HG03469 (cell line): Measurements from ENCODE around the gene ARSD.
A peak's percentile ranks its signal among the peaks of the same experiment; 100 is the strongest.
"Not testable (repeated sequence)": the region's sequence is repeated elsewhere in the genome, so short reads cannot be mapped to it uniquely, and the experiment has no call there.

Experiments used
- ATAC-seq: cut with Tn5 transposase; IDR thresholded peaks from one replicate; pipeline ENCODE4 v1.9.1; 2021; ENCODE audit warnings: mild to moderate bottlenecking, moderate library complexity, moderate number of reproducible peaks; ENCODE audit not compliant: unreplicated experiment

ARSD gene

GRCh38 chrX:2897690-2898623 lies 31.2 kb downstream of the ARSD start:
- ATAC-seq, result peak; percentile 34

DNA sequence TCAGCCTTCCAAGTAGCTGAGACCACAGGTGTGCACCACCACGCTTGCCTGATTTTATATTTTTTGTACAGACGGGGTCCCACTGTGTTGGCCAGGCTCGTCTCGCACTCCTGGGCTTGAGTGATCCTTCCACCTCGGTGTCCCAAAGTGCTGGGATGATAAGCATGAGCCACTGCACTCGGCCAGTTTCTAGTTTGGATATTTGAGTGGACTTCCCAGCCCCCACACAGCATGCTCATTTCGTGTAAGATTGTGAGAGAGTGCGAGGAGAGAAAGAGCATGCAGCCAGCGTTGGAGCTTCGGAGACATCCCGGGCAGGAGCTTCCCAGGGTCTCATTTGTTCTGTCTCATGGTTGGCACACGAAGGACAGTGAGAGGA lies 31.8 kb downstream of the ARSD start:
- ATAC-seq, result no peak

- no peak for ATAC-seq
Observed at GRCh38 chrX:2894885-2895292, 34.2 kb downstream of the ARSD start.

- no peak for ATAC-seq
Observed at GRCh38 chrX:2892816-2893215, 36.3 kb downstream of the ARSD start.

DNA sequence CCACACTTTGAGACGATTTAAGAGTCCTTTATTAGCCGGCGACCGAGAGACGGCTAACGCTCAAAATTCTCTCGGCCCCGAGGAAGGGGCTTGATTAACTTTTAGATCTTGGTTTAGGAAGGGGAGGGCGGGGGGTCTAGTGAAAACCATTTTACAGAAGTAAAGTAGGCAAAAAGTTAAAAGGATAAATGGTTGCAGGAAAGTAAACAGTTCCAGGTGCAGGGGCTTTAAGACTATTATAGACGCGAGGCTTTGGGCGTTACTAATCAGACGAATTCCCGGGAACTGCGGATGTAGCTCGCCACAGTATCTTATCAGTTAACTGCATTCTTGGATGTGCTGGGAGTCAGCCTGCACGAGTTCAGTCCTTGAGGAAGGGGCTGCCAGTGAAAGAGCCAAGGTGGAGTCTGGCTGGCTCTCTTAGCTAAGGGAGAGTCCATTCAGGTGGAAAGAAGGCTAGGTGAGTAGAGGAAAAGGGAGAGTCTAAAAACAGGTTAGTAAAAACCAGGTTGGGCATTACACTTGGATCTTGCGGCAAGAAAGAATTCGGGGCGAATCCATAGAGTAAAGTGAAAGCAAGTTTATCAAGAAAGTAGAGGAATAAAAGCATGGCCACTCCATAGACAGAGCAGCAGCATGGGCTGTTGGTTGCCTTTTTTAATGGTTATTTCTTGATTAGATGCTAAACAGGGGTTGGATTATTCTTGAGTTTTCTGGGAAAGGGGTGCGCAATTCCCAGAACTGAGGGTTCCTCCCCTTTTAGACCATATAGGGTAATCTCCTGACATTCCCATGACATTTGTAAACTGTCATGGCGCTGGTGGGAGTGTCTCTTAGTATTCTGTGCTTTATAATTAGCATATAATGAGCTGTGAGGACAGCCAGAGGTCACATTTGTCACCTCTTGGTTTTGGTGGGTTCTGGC lies 38.3 kb downstream of the ARSD start:
- not testable (repeated sequence) for ATAC-seq

DNA sequence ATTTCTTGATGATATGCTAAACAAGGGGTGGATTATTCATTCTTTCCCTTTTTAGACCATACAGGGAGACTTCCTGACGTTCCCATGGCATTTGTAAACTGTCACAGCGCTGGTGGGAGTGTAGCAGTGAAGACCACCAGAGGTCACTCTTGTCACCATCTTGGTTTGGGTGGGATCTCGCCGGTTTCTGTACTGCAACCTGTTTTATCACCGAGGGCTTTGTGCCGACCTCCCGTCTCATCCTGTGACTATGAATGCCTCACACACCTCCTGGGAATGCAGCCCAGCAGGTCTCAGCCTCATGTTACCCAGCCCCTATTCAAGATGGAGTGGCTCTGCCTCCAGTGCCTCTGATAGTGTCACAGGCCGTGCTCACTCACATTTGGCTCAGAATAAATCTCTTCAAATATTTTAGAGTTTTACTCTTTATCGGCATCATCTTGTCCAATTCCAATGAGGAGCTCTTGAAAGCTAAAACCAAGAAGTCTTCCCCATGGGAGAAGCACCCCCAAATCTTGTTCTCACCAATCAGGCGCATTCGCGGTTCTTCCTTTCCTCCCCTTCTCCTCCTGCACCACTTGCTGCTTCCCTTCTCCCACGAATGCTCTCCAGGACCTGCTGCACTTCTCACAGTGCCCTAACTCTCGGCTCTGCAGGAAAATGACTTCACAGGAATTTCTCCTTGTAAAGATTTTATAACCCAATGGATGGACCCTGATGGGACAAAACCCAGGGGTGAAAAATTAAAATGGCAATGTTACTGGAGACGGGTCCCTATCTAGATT lies 39.2 kb downstream of the ARSD start:
- ATAC-seq, result not testable (repeated sequence)

DNA sequence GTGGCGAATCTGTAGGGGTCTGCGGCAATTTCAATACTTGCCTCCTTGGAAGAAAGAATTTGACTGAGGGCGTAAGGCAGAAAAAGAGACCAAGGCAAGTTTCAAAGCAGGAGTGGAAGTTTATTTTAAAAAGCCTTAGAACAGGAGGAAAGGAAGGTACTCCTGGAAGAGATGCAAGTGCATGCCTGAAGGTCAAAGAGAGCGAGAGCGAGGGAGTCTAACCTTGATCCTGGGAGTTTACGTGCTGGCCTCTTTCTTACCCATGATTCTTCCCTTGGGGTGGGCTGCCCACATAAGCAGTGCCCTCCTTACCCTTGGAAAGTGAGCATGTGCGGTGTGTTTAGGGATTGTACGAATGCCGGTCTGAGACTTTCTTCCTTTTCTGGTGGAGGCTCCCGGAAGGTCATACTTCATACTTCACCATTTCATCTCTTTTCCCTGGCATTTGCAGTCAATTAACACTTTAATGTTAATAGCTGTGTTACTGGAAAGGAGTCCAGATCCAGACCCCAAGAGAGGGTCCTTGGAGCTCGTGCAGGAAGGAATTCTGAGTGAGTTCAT lies 40.0 kb downstream of the ARSD start:
- ATAC-seq, result no peak

DNA sequence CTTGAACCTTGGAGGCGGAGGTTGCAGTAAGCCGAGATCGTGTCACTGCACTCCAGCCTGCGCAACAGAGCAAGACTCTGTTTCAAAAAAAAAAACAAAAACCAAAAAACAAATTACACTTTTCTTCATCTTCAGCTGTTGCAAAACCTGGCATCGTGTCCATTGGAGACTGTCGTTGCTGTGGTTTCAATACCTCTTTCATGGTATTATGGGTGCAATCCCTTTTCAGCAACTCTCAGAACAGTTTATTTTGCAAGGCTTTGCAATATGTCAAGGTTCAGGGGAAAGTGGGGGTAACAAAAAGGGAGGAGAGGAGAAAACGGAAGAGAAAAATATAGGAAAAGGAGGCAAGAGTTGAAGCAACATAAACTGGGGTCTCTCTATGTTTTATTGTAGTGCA lies 40.8 kb downstream of the ARSD start:
- no peak for ATAC-seq

GRCh38 chrX:2883770-2884169 lies 45.4 kb downstream of the ARSD start:
- no peak for ATAC-seq

- no peak for ATAC-seq
Observed at GRCh38 chrX:2879670-2880069, 49.5 kb downstream of the ARSD start.

GRCh38 chrX:2878563-2878962 lies 50.6 kb downstream of the ARSD start:
- no peak for ATAC-seq

GRCh38 chrX:2875798-2876399 lies 53.2 kb downstream of the ARSD start:
- no peak for ATAC-seq

DNA sequence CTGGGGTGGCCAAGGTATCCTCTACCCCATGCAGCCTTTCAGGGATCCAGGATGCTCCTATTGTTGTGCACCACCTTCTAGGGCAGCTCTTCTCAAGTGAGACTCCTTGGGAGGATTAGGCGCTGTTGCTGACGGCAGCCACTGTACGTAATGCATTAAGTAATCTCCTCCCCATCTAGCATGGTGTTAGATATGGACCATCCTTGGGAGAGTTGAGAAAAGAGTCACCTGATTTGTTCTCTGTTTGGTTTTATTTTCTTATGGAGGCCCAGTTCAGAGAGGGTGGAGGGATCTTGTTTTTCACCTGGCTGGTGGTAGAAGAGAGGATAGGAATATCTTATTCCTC lies 54.0 kb downstream of the ARSD start:
- no peak for ATAC-seq

DNA sequence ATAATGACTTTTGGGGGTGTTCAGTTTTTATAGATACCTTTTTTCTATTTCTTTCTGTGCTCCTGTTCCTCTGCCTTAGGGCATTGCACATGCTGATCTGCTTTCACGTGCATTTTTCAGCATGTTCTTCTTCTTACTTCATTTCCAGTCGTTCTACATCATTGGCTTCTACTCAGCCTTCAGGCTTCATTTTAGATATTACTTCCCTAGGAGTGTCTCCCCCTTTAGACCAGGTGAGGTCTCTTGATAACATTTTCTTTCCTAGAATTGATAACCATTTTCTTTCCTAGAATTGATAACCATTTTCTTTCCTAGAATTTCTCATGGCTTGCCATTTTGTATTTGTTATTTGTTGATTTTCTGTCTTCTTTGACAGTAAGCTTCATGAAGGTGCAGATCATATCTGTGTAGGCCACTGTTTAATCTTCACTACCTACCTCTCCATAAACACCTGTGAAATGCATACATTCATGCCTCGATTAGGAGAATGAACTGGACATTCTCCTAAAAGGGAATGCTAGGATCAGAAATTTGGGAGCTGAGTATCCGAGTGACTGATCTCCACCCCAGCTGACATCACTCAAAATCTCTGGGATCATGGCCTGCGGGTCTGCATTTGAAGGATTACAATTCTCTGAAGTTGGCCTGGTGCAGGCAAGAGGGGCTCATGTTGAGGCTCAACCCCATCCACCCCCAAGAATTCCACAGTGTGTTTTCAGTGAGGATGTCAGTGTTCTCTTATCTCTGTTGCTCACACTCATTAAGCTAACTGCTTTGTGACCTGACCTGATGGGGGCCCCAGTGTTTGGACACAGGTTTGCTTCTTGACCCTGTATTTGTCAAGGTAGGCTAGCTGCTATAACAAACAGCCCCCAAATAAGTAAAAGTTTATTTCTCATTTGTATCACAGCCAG lies 54.7 kb downstream of the ARSD start:
- ATAC-seq, result no peak

DNA sequence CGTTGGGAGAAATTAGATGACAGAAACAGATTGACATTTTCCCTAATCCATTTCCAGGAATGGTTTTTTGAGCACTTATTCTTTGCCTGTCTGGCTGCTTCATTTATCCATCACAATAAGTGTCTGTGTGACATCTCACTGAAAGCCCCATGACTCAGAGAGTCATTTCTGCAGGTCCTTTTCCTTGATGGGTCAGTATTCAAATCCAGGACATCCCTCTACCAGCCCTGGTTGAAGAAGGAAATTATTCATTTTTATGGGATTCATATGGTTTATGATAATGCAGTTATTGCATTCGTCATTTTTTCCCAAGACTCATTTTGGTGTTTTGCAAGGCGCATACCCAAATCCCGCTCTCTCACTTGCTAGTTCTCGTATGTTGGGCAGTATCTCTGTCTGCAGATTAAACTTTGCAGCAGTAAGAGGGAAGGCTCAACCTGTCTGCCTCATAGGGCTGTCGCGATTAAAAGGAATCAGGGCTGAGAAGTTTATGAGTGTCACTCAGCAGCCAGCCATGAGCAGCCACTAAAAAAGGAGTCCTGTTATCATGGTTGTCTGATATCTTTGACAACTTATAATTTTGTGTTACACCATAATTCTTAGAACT lies 56.4 kb downstream of the ARSD start:
- ATAC-seq, result no peak

- ATAC-seq, result no peak
Observed at GRCh38 chrX:2871831-2872230, 57.3 kb downstream of the ARSD start.

DNA sequence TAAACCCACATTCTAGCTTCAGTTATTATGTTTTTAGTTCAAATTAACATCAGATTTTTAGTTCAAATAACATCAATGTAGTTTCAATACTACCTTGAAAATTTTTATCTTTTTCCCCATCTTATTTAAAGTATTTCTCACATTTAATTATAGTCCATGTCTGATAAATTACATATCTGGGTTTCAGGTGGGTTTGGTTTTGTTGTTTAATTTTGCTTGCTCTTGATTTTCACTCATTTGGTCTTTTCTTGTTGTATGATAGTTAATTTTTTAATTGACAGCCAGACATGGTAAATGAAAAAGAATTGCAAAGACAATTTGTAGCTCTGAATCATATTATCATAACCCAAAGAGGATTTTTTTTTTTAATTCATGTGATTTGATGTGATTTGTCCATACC lies 58.5 kb downstream of the ARSD start:
- no peak for ATAC-seq

DNA sequence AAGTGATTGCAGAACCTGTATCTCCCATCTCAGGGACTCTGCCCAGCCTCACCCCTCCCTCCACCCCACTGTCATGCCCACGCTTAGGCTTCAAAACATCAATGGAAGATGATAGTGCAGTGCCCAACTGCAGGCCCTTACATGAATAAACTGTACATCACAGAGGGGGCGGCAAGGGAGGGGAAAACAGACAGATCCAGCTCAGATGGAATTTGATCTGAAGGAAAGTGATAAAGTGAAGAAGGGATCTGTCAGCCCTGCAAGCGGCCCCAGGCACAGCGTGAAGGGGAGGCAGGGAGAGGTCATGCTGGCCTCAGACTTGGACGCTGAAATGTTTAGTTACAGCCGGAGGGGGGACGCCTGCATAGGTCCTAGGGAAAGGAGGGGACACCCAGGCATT lies 61.9 kb downstream of the ARSD start:
- no peak for ATAC-seq

- ATAC-seq, result no peak
Observed at GRCh38 chrX:2863646-2864045, 65.5 kb downstream of the ARSD start.
